Body of pancreas (tissue), 4 donors: ENCODE data around the gene FXYD3. TPM values are rescaled to one million over a fixed set of nuclear protein-coding genes. Genes with fewer than 3 reads are reported as not detected.

Experiments
- ATAC-seq: fragments of 150-250 bp; one replicate; pipeline ENCODE4 v1.9.1; 2016
- DNase-seq, 4 donors: peaks; one replicate each; pipeline ENCODE4 v3.0.0-alpha.2; 2019
- H3K27ac ChIP-seq, 4 donors: fragments of 200-600 bp; sonication (generic); 1 replicate in 3 of 4; 2 replicates in 1 of 4; pipeline versions ENCODE4 v1.5.1 to v1.6.1; 2016 to 2019; ENCODE audit warnings: mild to moderate bottlenecking in 1 of 4, mixed read lengths in 1 of 4, moderate library complexity in 1 of 4
- H3K27me3 ChIP-seq, 2 donors: fragments of 200-600 bp; sonication (generic); one replicate each; pipeline ENCODE4 v1.6.0; 2016; ENCODE audit warnings: mild to moderate bottlenecking in 1 of 2
- H3K36me3 ChIP-seq, 2 donors: fragments of 200-600 bp; sonication (generic); replicated peaks in 1 of 2; 2 replicates each; pipeline ENCODE4 v1.5.1; 2016; ENCODE audit warnings: low read depth in 2 of 2; ENCODE audit not compliant: insufficient read depth in 1 of 2
- H3K4me1 ChIP-seq: fragments of 200-600 bp; sonication (generic); one replicate; pipeline ENCODE4 v1.6.0; 2016
- H3K4me3 ChIP-seq, 2 donors: fragments of 200-600 bp; sonication (generic); 1 replicate in 1 of 2; 2 replicates in 1 of 2; pipeline ENCODE4 v1.5.1; 2016 to 2019
- H3K9me3 ChIP-seq, 3 donors: fragments of 200-600 bp; sonication (generic); 1 replicate in 2 of 3; 2 replicates in 1 of 3; pipeline ENCODE4 v1.5.1; 2016
- POLR2A ChIP-seq, 3 donors: fragments of 450-650 bp; IDR thresholded peaks; one replicate each; pipeline ENCODE4 v1.6.1; 2016; ENCODE audit warnings: antibody characterized with exemption in 3 of 3, mild to moderate bottlenecking in 2 of 3
- WGBS, 2 donors: methylation state at CpG; one replicate each; pipeline ENCODE4 v1.1.5; 2017; 5-methylcytosine and 5-hydroxymethylcytosine counted together
- intact Hi-C: fragments of 100-400 bp; cut with DNase I; formaldehyde crosslinking; loops from one replicate; pipeline ENCODE4 v1.15.1; 2023
- total RNA-seq, 2 donors: library from RNA; depleted of rRNA; stranded (reverse); fragments of >200 nt; gene quantifications; one replicate each; pipeline ENCODE4 v1.1.0, GENCODE V29; 2016
- TF ChIP-seq, protein P1 (sequence below), 7 experiments: fragments of 450-650 bp in 4 of 7; fragments of 200-600 bp in 3 of 7; sonication (generic) in 3 of 7; IDR thresholded peaks; one replicate each; pipeline ENCODE4 v1.5.1; 2016 to 2019; ENCODE audit warnings: antibody characterized with exemption in 7 of 7

The FXYD3 gene
- total RNA-seq, 2 donors from 2014 or later, result 13.5 to 51.6 TPM

DNA sequence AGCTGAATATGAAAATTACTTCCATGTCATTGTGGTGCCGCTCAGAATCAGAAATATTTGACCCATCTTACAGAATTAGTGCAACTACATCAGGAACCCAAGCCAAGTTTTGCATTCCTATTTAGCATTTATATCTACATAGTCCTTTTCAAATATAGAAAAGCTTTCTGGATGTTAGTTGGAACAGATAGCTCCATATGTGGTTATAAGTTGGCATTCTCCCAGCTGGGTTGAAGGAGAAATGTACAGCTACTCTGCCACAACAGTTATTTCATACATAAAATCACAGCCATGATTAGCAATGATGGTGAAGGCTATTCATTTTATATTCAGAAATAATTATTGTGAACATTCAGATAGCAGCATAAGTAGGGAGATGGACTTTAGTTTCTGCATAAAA lies 45.9 kb upstream of the FXYD3 start:
- Histone ChIP-seq H3K36me3 (no peaks in the 10 kb centered on the region), H3K9me3 (peaks cover 0 to 8% (median 0%) of the 10 kb centered on the region in 3 donors), H3K4me1 (peaks cover 10% of the 10 kb centered on the region), H3K27me3 (no peaks in the 10 kb centered on the region), H3K27ac (no peak overlapping the region), H3K4me3 (no peak overlapping the region)
- intact Hi-C loops, result no loop called here
- 88 to 100% methylated on average over 1 of the region's 1 CpG for WGBS, 2 donors
- no peak for TF ChIP-seq POLR2A (IDR thresholded peaks at IDR 0.05)
- TF ChIP-seq, protein P1, sequence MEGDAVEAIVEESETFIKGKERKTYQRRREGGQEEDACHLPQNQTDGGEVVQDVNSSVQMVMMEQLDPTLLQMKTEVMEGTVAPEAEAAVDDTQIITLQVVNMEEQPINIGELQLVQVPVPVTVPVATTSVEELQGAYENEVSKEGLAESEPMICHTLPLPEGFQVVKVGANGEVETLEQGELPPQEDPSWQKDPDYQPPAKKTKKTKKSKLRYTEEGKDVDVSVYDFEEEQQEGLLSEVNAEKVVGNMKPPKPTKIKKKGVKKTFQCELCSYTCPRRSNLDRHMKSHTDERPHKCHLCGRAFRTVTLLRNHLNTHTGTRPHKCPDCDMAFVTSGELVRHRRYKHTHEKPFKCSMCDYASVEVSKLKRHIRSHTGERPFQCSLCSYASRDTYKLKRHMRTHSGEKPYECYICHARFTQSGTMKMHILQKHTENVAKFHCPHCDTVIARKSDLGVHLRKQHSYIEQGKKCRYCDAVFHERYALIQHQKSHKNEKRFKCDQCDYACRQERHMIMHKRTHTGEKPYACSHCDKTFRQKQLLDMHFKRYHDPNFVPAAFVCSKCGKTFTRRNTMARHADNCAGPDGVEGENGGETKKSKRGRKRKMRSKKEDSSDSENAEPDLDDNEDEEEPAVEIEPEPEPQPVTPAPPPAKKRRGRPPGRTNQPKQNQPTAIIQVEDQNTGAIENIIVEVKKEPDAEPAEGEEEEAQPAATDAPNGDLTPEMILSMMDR (IDR thresholded peaks at IDR 0.05), result no peak
- no peak for ATAC-seq
- DNase-seq, result no peak

DNA sequence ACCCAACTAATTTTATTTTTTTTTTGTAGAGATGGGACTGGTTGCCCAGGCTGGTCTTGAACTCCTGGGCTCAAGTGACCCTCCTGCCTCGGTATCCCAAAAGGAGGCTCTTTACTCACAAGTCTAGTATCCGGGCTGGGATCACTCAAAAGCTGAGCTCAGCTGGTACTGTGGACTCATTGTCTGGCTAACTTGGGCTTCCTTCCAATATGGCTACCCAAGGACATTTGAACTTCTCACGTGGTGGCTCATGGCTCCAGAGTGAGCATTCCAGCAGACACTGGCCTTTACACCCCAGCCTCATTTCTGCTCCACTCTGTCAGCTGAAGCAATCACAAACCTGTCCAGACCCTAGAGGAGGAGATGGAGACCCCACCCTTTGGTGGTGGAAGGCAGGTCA lies 45.2 kb upstream of the FXYD3 start:
- no peak overlapping the region for H3K4me3 ChIP-seq

DNA sequence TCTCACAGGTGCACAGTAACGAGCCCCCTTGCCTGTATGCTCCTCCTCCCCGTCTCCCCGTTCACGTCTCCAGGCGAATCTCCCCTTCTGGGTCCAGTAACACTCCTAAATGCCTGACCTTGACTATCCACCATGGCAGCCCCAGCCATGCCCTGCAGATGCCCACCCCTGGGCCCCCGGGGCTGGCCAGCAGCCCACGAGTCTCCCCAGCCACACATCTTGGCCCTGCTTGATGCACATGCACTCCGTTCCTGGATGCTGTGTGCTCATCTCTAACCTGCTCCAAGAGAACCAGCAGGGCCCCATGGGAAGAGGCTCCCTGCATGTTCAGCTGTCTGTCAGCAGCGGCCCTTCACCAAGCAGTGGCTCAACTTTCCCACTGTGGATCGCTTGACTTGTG lies 42.1 kb upstream of the FXYD3 start:
- no peak for TF ChIP-seq POLR2A (IDR thresholded peaks at IDR 0.05)
- TF ChIP-seq, protein P1 (IDR thresholded peaks at IDR 0.05), result no peak
- H3K4me1 ChIP-seq, result peaks cover under 1% of the 10 kb centered on the region
- H3K9me3 ChIP-seq, result peaks cover 0 to 8% (median 0%) of the 10 kb centered on the region in 3 donors
- no peak overlapping the region for H3K27ac ChIP-seq
- WGBS, 2 donors, result 66 to 89% methylated on average over 6 to 10 of the region's 10 CpGs
- intact Hi-C loops, result no loop called here
- ATAC-seq (no peak), DNase-seq (no peak)
- H3K4me3 ChIP-seq, result no peak overlapping the region
- no peaks in the 10 kb centered on the region for H3K36me3 ChIP-seq
- H3K27me3 ChIP-seq, result no peaks in the 10 kb centered on the region

More for the DNA sequence above, 45.2 kb upstream of the FXYD3 start:
- H3K27me3 ChIP-seq, result no peaks in the 10 kb centered on the region
- WGBS, 2 donors, result 83 to 93% methylated on average over 2 to 3 of the region's 3 CpGs
- H3K4me1 ChIP-seq, result peaks cover 10% of the 10 kb centered on the region
- intact Hi-C loops, result no loop called here
- no peak overlapping the region for H3K27ac ChIP-seq
- peaks cover 0 to 8% (median 0%) of the 10 kb centered on the region in 3 donors for H3K9me3 ChIP-seq
- H3K36me3 ChIP-seq, result no peaks in the 10 kb centered on the region
- no peak for DNase-seq
- no peak for TF ChIP-seq POLR2A (IDR thresholded peaks at IDR 0.05)
- TF ChIP-seq, protein P1 (IDR thresholded peaks at IDR 0.05), result no peak
- no peak for ATAC-seq

DNA sequence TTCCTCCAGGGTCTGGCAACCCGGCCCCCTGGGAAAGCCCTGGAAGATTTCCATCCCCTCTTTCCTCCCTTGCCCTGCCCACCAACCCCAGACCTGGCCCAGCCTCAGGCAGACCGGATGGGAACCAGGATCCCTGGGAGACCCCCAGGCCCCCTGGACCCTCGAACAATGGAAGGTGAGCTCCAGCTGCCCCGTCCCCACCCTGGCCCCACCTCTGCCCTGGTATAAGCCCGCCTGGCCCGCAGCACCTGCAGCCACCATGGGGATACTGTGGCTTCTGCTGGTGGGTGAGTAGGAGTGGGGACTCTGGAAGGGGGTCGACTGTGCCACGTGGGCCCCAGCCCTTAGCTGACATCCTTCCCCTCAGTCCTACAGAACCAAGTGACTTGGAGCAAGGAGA lies 41.7 kb upstream of the FXYD3 start:
- TF ChIP-seq POLR2A (IDR thresholded peaks at IDR 0.05), result no peak
- TF ChIP-seq, protein P1 (IDR thresholded peaks at IDR 0.05), result no peak
- H3K27me3 ChIP-seq, result no peaks in the 10 kb centered on the region
- 59 to 71% methylated on average over 5 to 6 of the region's 8 CpGs for WGBS, 2 donors
- peaks cover 0 to 8% (median 0%) of the 10 kb centered on the region in 3 donors for H3K9me3 ChIP-seq
- no peak overlapping the region for H3K4me3 ChIP-seq
- ATAC-seq (no peak), DNase-seq (no peak)
- H3K36me3 ChIP-seq, result no peaks in the 10 kb centered on the region
- intact Hi-C loops, result no loop called here
- no peak overlapping the region for H3K27ac ChIP-seq
- H3K4me1 ChIP-seq, result no peaks in the 10 kb centered on the region

DNA sequence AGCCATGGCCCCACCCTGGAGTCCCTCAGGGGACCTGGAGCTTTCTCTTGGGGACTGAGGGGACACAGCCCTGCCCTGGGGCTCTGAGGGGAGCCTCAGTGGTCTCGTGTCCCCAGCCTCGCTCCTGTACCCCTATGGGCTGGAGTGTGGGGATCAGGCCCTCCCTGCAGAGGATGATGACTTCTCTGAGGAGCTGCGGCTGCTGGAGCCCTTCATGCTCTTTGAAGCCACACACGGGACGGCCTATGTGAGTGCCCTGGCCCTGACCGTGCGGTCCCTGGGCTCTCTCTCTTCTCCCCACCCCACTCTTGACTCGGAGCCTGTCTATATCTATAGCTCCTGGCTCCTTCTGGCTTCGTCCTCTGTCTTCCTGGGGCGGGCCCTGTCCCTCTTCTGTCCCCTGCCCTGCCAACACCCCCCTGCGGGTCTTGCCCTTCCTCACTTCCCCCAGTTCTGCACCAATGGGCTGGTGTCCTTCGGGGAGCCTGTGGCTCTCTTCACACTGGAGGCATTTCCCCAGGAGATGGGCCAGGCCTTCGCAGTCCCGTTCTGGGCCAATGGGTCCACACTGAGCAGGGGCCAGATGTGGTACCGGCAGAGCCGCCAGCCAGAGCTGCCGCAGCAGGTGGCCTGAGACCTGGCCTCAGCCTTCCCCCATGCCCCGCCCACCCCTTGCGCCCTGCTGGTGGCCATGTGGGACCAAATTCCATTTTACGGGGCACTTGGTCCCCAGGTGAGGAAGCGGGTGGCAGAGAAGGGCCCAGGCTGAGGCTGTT lies 41.0 kb upstream of the FXYD3 start:
- no peak overlapping the region for H3K4me3 ChIP-seq
- H3K27me3 ChIP-seq, result no peaks in the 10 kb centered on the region
- peaks cover 0 to 8% (median 0%) of the 10 kb centered on the region in 3 donors for H3K9me3 ChIP-seq
- TF ChIP-seq POLR2A (IDR thresholded peaks at IDR 0.05), result no peak
- TF ChIP-seq, protein P1 (IDR thresholded peaks at IDR 0.05), result no peak
- intact Hi-C loops, result no loop called here
- no peaks in the 10 kb centered on the region for H3K4me1 ChIP-seq
- H3K36me3 ChIP-seq, result no peaks in the 10 kb centered on the region
- H3K27ac ChIP-seq, result no peak overlapping the region
- WGBS, 2 donors, result 86 to 89% methylated on average over 14 to 20 of the region's 21 CpGs
- ATAC-seq (no peak), DNase-seq (no peak)
